NCI-H2107 treated with DMSO at 0.1 percent for 48 hours (cell line): ENCODE results near the gene GPR153.
"Not testable (repeated sequence)": the region's sequence is repeated elsewhere in the genome, so short reads cannot be mapped to it uniquely, and the experiment has no call there.

Source experiments
- DNase-seq: peaks from one replicate; lab custom pipeline; 2025; ENCODE audit not compliant: unreplicated experiment; lab: John Stamatoyannopoulos, UW

The GPR153 gene

DNA sequence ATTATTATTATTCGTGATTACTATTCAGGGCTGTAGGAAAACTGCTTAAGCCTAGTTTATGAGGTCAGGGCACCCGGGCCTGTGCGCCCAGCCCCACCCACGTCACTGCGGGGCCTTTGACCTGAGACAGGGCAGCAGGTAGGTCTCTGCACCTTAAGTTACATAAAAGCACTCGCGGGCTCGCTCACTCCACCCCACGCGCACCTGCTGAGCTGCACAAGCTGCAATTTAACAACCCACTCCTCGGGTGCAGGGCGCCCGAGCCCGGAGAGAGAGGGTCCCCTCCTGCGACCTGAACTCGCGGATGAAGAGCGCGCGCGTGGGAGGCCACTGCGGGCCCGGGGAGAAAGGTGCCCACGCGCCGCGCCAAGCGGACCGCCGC, 25.6 kb downstream of the GPR153 start:
- DNase-seq, result no peak

DNA sequence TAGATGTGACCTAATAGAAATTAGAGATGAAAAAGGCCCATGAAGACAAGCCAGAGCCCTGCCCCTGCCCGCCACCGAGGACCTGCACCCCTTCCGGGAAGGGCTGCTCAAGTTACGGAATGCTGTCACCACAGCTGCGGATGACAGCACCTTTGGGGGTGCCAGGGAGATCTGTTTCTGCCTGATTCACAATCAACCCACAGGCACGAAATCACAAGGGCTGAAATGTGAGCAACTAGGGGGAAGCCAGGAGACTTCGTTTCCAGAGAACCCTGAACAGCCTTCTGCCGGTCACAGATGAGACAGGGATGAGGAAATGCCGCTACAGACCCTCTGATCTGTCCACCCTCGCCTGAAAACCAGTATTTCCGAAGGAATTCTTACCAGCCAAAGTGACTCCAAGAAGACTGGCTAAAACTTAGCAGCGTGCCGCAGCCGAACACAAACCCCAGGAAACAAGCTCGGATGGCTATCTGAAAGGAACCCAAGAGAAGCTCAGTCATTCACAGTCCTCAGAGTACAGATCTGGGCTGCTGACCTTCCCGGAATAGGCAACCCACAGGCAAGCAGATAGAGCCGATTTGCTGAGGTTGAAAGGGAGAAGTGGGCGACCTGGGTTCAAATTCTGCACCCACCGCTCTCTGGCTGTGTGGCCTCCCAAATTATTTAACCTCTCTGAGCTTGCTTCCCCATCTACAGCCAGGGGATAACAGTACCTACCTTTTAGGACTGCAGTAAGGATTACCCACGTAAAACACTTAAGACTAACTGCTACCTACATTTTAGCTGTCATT, 26.2 kb downstream of the GPR153 start:
- DNase-seq, result no peak

DNA sequence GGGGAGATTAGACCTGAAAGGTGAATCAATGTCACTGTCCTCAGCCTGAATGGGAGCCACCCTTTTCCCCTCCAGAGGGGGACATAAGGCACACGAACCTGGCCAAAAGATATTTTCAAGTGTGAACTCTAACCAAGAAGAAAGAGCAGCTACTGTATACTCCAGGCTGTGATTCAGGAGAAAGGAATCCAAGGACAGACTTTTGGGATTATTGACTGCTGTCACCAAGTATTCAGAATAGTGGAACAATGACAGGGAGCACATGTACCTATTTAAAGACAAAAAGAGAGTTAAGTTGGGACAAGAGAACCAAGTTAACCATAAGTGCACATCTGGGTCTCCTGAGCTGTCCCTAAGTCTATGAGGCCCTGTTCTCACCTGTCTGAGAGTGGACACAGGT, 27.5 kb downstream of the GPR153 start:
- no peak for DNase-seq

DNA sequence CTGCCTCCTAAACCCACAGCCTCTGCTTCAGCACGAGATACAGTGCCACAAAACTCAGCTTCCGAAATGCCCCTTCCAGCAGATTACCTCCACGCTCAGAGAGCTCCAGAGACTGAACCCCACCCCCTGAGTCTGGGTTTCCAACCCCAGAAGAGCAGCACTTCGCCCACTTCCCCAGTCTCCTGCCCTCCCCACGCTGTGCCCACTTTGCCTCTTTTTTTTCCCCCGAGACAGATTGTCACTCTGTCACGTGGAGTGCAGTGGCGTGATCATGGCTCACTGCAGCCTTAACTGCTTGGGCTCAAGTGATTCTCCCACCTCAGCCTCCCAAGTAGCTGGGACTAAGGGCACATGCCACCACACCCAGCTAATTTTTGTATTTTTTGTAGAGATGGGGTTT, 35.2 kb downstream of the GPR153 start:
- no peak for DNase-seq

DNA sequence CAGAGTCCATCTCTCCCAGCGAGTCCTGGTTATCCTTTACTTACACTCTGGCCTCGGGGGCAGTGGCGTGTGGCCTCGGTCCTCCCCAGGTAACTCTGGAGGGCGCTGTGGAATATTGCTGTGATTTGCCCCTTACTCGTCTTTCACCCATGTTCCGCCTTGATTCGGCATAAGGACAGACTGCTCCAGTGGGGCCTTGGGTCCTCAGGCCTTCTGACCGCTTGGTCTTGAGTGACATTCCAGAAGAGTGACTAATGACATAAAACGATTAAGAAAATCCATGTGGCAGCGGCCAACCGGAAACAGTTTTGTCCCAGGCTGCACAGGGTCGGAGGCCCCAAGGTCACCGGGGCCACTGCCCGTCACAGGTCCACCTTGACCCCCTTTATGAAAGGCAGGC, 36.2 kb downstream of the GPR153 start:
- no peak for DNase-seq

DNA sequence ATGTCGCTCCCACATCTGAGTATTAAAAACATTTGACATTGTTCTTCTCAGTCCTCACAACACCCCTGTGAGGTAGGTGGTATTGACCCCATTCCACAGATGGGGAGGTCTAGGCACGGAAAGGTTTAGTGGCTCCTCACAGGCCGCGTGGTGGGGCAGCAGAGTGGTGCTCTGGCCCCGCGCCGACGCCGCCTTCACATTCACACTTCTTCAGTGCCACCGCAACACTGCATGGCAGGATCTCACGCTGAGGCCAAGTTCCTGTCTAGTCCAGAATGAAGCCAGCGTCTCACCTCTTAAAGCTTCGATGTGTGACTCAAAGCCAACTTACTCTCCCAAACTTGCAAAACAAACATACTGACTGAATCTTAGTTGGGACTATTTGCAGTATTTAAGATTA, 37.3 kb downstream of the GPR153 start:
- no peak for DNase-seq

DNA sequence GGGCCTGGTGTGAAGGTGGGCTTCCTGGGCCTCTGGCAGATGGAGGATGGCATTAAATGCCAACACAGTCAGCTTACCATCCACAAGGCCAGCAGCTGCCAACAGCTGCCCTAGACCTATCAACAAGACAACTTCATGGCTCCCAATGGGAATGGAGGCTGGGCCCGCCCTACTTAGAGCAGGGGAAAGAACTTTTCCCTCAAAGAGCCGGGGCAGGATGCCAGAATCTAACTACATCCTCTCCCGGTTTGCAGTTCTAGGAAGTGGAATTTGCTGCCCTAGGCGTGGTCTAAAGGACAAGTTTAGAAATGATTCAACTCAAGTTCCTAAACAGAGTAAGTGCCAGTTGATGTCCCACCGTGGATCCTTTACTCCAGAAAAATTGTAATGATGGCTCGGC, 38.3 kb downstream of the GPR153 start:
- no peak for DNase-seq

DNA sequence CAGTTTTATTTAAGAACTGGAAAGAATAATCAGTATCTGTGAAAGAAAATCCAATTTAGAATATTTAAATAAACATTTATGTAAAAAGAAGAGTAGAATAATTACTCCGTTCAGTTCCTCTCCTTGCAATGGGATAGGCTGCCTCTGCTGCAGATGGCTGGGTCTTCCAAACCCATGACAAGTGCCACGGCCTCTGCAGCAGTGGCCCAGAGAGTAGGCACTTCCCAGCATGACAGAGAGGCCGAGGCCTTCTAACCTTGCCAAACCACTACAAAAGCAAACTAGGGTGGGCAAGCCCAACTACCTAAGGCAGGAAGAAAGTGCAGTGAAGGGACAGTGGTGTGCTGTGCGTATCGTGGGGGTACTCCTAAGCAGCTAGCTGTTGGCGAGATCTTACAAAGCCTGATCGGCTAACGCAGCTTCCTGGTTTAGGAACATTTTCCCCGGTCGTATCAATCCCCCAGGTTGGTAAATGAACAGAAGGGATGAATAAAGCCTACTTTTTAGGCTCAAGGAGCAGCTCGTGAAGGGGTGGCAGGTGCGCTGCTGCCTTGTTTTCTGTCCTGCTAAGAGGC, 39.6 kb downstream of the GPR153 start:
- DNase-seq, result peak; percentile 16

DNA sequence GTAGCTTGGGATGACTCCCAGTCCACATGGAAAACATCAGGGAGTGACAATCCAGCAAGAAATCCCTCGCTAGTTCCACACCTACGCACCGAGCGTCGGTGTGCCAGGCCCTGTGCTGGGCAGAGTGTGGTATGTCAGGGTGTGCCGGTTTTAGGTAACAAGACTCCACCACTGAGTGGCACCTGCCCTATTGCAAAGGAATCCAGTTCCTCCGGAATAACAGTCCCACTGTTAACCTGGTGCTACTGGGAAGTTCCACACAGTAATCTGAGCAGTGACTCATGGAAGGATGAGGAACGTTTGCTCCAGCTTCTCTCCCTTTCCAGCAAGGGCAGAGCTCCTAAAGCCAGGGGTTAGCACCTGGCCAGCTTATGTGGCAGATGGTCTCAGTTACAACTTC, 40.7 kb downstream of the GPR153 start:
- DNase-seq, result no peak

DNA sequence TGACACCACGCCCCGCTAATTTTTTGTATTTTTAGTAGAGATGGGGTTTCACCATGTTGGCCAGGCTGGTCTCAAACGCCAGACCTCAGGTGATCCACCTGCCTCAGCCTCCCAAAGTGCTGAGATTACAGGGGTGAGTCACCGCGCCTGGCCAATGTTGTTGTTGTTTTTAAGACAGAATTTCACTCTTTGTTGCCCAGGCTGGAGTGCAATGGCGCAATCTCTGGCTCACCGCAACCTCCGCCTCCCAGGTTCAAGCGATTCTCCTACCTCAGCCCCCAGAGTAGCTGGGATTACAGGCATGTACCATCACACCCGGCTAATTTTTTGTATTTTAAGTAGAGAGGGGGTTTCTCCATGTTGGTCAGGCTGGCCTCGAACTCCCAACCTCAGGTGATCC, 41.3 kb downstream of the GPR153 start:
- not testable (repeated sequence) for DNase-seq

DNA sequence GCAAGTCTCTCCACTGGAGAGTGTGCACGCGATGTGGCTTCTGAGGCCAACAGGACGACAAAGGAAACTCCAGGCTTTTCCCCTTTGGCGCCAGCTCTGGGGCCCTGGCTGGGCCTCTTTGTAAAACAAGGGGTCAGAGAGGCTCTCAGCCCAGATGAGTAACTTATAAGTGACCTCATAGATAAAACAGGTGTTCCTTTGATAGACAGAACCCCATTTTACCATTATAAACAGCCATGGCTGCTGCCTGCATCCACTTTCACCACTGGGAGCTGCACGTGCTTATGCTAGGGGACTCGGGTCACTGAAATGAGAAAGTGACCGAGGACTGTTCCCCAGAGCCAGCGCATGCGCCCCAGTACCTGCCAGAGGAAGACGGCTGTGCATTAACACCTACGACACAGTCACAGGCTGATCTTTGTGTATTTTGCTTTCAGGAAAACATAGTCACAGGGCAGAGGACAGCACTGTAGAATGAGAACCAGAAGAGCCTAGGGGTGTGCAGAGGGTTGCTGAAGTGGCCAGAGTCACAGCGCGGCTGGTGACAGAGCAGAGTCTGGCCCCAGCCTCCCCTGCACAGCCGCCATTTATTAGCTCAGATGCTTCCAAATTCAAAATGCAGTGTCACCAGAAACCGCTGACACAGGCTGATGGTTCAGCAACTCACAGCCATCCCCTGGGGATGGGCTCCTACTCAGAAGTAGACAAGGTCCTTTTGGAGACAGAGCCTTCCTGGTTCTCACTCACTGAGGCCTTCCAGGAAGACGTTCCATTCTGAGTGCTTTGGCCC, 42.3 kb downstream of the GPR153 start:
- no peak for DNase-seq

DNA sequence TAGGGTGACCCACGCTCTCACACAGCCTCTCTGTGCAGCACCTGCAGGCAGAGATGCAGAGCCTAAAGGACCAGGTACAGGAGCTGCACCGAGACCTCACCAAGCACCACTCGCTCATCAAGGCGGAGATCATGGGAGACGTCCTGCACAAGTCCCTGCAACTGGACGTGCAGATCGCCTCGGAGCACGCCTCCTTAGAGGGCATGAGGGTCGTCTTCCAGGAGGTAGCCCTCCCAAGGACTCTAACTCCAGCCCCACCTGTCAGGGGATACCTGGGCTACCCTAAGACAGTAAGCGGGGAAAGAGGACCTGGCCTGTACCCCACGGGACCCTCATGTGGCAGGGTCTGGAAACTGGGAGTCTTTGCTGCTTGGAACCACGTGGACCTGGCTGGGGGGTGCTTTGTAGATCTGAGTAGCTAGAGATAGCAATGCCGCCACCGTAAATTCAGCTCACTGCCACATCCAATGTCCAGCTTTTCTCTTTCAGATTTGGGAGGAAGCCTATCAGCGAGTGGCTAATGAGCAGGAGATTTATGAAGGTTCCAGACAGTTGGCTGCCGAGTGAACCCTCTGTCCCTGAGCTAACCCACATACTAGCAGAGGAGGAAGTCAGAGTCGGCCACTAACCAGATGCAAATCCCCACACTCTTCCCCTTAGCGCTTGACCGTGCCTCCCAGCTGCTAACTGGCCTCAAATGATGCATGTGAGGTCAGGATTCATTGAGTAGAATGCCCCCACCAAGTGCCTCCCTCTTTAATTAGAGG, 48.5 kb downstream of the GPR153 start:
- no peak for DNase-seq

DNA sequence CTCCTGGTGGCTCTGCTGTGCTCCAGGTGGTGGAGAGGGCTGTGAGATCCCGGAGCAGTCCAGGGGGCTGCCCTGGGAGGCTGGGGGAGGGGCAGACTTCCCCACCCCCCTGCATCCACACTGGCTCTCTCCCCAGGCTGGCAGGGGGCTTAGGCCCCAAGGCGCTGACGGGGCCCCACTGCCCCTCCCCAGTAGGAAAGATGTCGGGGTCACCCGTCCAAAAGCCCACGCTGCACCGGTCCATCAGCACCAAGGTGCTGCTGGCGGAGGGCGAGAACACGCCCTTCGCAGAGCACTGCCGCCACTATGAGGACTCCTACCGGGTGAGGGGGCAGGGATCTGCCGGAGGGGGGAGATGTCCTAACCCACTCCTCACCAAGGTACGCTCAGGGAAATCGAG, 49.2 kb downstream of the GPR153 start:
- DNase-seq, result no peak

DNA sequence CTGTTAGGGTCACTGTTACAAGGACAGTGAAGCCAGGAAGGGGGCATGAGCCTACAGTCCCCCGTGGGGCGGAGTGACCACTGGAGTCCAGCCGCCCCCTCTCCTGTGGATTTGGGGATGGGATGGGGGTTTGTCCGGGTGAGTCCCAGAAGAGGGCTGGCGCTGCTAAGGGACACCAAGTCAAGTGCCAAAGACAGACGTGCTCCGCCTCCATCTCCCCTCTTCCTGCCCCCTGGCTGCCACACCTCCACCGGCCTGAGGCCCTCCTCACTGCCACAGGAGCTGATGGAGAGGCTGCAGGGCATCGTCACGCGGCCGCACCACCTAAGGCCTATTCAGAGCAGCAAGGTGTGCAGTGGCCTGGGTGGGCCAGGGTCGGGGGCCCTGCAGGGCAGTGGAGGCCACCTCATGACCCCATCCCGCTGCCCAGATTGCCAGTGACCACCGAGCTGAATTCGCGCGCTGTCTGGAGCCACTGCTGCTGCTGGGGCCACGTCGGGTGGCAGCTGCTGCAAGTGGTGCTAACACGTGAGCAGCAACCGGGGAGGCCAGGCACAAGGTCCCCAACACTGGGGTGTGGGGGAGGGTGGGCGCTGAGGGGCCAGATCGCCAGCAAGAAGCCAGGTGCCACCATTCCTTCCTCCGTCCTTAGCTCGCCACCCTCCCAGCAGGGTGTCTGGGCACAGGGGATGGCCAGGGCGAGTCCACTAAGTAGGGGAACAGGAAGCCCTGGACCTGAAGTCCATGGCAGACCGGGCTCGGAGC, 50.1 kb downstream of the GPR153 start:
- DNase-seq, result no peak

DNA sequence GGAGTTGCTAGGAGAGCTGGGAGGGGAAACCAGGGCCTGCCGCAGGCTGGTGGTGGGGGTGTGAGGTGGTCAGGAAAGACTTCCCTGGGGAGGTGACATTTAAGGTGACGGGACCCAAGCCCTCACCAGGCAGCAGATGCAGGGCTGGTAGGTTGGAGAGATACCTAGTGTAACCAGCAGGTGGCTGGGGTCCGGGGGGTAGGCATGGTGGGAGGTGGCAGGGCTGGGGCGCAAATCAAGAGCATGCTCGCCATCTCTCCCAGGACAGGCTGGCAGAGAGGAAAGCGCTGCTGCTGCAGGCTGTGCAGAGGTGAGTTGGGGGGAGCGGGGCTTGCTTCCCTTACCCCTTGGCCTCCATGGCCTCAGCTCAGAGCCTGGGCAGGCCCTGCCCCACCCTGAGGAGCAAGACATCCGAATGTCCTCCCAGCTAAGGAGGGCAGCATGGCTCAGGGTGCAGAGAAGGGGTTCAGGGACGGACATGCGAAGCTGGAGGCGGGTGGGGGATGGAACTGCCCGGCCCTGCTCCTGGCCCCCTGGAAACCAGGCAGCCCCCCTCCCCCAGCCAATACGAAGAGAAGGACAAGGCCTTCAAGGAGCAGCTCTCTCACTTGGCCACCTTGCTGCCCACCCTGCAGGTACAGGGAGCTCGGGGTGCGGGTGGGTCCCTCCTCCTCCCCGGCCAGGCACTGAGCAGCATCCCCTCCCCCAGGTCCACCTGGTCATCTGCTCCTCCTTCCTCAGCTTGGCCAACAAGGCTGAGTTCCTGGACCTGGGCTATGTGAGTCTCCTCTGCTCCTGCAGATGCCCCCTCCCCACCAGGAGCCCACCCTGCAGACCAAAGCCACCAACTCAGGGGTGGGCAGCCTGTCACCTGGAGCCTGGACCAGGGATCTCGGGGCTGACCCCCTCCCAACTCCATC, 51.0 kb downstream of the GPR153 start:
- no peak for DNase-seq

DNA sequence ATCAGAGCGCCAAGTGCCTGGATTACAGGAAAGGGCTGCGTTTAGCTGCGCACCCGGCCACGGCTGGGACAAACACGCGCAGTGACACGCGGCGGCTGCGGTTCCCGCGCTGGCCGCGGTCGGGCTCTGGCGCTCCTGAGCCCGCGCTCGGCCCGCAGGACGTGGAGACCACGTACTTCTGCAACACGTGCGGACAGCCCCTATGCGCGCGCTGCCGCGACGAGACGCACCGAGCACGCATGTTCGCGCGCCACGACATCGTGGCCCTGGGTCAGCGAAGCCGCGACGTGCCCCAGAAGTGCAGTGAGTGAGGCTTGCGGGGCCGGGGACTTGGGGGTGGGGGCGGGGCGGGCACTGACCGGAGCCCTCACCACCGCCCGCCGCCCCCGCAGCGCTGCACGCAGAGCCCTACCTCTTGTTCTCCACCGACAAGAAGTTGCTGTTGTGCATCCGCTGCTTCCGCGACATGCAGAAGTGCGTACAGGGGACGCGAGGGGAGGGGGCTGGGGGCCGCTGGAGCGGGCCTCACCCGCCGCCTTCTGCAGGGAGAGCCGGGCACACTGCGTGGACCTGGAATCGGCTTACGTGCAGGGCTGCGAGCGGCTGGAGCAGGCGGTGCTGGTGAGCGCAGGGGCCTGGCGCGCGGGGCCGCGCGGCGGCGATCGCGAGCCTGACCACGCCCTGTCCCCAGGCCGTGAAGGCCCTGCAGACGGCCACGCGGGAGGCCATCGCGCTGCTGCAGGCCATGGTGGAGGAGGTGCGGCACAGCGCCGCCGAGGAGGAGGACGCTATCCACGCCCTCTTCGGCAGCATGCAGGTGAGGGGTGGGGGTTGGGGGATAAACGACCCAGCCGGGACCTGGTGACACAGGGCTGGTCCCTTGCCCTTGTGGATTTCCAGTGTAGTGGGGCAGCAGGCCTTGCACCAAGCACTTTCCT, 51.9 kb downstream of the GPR153 start:
- no peak for DNase-seq

DNA sequence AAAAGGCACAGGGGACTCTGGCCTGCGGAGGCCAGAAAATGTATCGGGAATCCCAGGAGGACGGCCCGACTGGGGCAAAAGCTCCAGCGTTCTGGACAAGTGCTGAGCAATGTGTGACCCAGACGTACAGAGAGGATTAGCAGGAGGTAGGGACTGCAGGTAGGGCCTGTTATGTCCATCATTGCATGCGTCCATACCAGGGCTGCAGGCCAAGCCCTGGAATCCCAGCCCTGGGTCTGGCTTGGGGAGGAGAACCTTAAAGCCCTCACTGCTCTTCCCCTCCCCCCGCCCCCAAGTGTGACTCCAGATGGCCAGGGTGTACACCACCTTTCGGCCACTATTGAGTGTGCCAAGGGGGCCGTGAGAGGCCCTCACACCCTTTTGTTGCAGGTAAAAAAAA, 53.0 kb downstream of the GPR153 start:
- DNase-seq, result no peak

DNA sequence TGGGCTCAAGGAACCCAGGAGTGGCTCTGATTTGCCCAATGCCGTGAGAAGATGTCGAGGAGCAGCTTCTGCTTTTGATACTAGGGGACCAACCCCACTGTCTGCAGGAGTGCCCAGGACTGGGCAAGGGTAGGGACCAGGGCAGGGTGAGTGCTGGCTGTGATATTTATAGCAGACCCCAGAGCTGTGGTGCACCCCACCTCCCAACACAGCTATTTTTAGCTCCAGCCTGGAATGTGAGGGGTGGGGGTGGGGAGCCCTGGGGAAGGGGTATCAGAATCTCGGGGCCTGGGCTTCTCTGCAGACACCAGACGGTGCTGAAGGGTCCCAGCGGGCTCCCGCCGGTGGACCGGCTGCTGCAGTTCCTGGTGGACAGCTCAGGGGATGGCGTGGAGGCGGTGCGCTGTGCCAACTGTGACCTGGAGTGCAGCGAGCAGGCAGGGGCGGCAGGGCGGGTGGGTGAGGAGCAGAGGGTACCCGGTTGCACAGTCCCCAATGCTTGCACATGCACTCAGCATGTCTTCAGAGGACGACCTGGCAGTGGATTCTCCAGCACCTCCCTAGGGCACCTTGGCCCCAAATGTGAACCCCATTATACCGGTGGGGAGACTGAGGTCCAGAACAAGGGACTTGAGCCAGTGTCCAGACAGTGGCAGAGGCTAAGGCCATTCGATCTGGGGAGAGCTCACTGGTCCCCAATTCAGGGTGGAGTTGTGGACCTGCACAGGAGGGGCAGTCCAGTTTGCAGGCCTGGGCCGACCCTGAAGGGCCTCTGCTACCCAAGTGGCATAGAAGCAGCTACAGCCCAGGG, 53.6 kb downstream of the GPR153 start:
- DNase-seq, result no peak
